ENCODE results near the gene FBXL20.

DNA sequence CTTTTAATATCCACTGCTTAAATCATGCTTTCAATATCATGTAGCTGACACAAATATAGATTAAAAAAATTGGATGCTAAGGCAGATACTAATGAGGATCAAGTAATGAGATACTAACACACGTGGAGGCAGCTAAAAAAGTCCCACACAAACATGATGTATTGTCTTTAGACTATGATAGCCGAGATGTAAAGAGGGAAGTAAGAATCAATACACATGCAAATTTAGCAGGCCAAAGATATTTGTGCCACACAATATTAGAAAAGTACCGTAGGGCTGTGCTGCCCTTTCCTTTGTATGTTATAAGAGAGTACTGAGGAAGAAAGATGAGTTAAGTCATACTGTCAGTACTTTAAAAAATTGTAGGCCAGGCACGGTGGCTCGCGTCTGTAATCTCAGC is 124.3 kb downstream of the FBXL20 start:
- TF ChIP-seq, protein P1, sequence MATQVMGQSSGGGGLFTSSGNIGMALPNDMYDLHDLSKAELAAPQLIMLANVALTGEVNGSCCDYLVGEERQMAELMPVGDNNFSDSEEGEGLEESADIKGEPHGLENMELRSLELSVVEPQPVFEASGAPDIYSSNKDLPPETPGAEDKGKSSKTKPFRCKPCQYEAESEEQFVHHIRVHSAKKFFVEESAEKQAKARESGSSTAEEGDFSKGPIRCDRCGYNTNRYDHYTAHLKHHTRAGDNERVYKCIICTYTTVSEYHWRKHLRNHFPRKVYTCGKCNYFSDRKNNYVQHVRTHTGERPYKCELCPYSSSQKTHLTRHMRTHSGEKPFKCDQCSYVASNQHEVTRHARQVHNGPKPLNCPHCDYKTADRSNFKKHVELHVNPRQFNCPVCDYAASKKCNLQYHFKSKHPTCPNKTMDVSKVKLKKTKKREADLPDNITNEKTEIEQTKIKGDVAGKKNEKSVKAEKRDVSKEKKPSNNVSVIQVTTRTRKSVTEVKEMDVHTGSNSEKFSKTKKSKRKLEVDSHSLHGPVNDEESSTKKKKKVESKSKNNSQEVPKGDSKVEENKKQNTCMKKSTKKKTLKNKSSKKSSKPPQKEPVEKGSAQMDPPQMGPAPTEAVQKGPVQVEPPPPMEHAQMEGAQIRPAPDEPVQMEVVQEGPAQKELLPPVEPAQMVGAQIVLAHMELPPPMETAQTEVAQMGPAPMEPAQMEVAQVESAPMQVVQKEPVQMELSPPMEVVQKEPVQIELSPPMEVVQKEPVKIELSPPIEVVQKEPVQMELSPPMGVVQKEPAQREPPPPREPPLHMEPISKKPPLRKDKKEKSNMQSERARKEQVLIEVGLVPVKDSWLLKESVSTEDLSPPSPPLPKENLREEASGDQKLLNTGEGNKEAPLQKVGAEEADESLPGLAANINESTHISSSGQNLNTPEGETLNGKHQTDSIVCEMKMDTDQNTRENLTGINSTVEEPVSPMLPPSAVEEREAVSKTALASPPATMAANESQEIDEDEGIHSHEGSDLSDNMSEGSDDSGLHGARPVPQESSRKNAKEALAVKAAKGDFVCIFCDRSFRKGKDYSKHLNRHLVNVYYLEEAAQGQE (IDR thresholded peaks at IDR 0.05; ENCODE audit: insufficient read depth in 1 of 2, low read depth in 2 of 2, low read length in 2 of 2), result no peak
- TF ChIP-seq TAF1 (IDR thresholded peaks at IDR 0.05; ENCODE audit: borderline replicate concordance, insufficient read depth, low read length) (no peak), POLR2AphosphoS5 (IDR thresholded peaks at IDR 0.05; ENCODE audit: low read depth, low read length) (no peak), FOXP2 (optimal IDR thresholded peaks at IDR 0.05; ENCODE audit: borderline replicate concordance, extremely low read depth, extremely low read length, insufficient read depth) (no peak), SIN3A (IDR thresholded peaks at IDR 0.05; ENCODE audit: borderline replicate concordance, insufficient read depth, low read length) (no peak)

All from PFSK-1 (cell line).